Fibroblast of the aortic adventitia (primary cell): Measurements from ENCODE around the gene RBM23. TPM values are rescaled to one million over a fixed set of nuclear protein-coding genes. Genes with fewer than 3 reads are reported as not detected.
"Not testable (repeated sequence)": the region's sequence is repeated elsewhere in the genome, so short reads cannot be mapped to it uniquely, and the experiment has no call there.

Source experiments
- DNase-seq: peaks from one replicate; pipeline ENCODE4 v3.0.0-alpha.2; 2010; ENCODE audit warnings: low read depth
- H3K4me3 ChIP-seq: 2 replicates; pipeline ENCODE4 v1.5.1; 2011; ENCODE audit warnings: low read depth, mild to moderate bottlenecking, control low read depth, low read length, moderate library complexity
- total RNA-seq: library from RNA; depleted of rRNA; stranded (reverse); fragments of >200 nt; gene quantifications from 2 replicates; pipeline ENCODE4 v1.2.3, GENCODE V29; 2012; ENCODE audit warnings: low replicate concordance
- TF ChIP-seq, protein P1 (sequence below): IDR thresholded peaks from 2 replicates; pipeline ENCODE4 v1.5.1; 2011; ENCODE audit warnings: mild to moderate bottlenecking, low read length, control low read depth, inconsistent platforms; ENCODE audit not compliant: insufficient read depth

Gene RBM23
- total RNA-seq, result 48.7 and 101 TPM in 2 replicates

DNA sequence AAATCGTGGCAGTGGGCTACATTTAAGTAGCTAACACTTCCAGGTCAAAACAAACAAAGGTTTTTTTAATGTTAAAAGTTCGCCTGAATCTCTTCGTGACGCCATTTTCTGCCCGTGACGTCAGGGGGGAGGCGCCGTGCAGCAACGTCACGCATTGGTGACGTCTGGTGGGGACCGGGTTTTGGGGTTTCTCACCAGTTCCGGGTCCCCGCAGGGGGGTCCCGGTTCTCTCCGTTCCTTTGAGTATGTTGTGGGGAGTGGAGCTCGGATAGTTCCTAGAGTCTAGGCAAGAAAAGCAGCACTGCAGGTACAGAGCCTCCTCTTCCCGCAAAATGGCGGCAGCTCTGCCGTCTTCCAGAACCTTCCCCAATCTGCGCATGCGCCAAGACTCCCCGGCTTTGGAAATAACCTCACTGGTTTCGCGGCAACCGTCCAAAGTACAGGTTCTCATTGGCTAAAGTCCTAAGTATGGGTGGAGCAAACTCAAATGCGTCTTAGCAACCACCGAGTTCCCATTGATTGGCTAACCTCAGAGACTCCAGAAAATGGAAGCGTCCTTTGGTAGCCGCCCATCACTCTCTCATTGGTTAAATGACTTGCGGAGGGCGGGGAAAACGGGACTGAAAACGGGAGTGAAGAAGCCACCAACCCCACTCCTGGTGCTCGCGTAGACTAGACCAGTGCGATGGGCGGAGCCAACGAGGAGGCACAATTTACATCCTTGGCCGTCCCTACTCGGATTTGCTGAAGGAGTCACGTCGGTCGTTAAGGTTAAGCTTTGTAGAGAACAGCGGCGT is at the start of gene RBM23:
Gene RBM23, minus strand, starts transcription at position 346 of the 797 bp plus-strand sequence.
- peak within 1 kb of the TSS; percentile 96 for H3K4me3 ChIP-seq
- TF ChIP-seq, protein P1, sequence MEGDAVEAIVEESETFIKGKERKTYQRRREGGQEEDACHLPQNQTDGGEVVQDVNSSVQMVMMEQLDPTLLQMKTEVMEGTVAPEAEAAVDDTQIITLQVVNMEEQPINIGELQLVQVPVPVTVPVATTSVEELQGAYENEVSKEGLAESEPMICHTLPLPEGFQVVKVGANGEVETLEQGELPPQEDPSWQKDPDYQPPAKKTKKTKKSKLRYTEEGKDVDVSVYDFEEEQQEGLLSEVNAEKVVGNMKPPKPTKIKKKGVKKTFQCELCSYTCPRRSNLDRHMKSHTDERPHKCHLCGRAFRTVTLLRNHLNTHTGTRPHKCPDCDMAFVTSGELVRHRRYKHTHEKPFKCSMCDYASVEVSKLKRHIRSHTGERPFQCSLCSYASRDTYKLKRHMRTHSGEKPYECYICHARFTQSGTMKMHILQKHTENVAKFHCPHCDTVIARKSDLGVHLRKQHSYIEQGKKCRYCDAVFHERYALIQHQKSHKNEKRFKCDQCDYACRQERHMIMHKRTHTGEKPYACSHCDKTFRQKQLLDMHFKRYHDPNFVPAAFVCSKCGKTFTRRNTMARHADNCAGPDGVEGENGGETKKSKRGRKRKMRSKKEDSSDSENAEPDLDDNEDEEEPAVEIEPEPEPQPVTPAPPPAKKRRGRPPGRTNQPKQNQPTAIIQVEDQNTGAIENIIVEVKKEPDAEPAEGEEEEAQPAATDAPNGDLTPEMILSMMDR, result no peak
- DNase-seq, result peak; percentile 100

DNA sequence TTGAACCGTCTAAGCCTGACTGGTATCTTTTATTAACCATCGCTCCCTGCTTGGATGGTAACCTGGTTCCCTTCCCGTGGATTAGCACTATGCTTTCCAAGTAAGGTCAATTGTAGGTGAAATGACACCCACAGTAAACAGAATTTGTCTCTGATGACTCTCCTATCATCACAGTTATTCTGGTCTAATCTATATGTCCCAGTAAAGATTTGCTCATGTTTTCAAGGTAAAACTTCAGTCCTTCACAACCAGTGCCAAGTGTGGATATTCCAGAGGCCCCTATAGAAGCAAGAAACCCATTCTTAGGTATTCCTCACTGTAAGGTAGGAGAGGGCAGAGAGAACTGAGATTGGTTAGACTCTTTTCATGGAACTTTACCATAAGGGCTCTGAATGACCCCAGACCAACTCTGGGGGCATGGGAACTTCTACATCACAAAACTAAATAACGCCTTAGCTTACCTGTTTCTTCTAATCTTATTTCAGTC is 47.9 kb upstream of the RBM23 start:
- TF ChIP-seq, protein P1, result no peak
- DNase-seq, result no peak
- no peak overlapping the region for H3K4me3 ChIP-seq

DNA sequence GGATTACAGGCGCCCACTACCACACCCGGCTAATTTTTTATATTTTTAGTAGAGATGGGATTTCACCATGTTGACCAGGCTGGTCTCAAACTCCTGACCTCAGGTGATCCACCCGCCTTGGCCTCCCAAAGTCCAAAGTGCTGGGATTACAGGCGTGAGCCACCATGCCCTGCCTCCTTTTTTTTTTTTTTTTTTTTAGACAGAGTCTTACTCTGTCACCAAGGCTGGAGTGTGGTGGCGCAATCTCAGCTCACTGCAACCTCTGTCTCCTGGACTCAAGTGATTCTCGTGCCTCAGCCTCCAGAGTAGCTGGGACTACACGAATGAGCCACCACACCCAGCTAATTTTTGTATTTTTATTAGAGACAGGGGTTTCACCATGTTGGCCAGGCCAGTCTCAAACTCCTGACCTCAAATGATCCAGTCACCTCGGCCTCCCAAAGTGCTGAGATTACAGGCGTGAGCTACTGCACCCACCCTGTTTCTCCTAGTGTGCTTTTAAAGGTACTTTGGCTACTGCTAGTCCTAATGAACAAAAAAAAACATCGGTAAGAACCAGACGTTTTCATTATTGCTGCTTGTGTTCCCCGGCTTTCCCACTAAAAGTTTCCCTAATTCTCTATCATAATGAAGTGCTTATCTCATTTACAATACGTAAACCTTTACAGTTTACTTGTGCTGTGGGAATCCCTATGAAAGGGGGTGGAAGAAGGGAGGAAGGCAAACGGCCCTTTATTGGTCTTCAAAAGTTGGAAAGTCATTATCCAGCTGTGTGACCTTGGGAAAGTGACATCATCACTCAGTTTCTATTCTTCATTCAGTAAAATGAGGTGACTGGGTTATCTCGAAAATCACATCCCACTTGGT is 47.2 kb upstream of the RBM23 start:
- DNase-seq, result not testable (repeated sequence)

DNA sequence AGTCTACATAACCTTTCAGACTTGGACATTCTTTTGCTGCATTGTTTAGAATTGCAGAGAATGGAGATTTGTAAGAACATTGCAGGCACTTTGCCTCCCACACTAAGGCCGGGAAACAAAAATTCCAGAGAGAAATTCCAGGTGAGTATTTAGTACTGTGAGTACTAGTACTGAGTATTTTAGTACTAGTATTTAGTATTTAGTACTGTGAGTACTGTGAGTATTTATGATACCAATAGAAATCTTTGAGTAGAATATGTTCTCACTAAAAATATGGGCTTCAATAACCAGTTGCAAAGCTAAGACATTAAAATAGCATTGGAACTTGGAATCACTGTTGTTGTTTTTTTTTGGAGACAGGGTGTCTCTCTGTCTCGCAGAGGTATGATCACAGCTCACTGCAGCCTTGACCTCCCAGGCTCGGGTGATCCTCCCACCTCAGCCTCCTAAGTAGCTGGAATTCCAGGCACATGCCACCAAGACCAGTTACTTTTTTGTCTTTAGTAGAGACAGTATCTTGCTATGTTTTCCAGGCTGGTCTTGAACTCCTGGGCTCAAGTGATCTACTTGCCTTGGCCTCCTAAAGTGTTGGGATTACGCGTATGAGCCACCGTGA is 43.2 kb upstream of the RBM23 start:
- no peak overlapping the region for H3K4me3 ChIP-seq
- TF ChIP-seq, protein P1, result no peak

More for the DNA sequence above, 47.2 kb upstream of the RBM23 start:
- H3K4me3 ChIP-seq, result not testable (repeated sequence)

DNA sequence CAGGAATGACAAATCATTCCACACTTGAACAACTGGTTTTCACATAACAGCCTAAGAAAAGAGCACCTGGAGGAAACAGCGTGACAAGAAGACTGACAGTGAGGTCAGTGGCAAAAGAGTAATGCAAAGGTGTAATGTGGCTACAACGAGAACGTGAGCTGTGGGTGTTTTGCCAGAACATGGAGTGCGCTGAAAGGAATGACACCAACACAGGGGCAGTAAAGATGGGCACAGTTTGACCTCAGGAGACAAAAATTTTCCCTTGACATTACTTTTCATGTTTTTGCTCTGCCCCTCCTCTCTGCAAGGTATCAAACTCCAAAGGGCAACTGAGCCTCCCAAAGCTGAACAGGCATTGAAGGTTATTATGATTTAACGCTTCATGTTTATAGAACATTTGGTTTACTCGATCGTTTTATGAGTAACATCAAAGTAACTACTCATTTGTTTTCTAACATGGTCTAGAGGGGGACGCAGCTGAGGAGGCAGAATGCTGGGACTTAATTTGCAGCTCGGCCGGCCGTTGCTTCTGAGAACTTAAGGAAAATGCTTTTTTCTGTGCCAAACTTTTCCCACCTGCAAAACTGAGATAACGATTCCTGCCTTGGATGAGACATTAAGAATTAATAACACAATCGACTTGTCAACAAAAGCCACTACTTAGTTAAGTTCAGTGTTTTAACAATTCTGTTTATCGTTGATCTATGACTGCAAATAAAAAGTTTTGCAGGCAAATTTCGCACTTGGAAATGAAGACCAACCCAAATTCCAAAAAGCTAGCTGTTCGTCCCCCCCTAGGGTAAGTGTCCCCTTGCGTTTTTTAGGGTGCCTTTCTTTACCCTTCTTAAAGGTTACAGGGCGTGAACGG is 37.0 kb upstream of the RBM23 start:
- TF ChIP-seq, protein P1, result no peak
- DNase-seq, result no peak

More for the DNA sequence above, 43.2 kb upstream of the RBM23 start:
- no peak for DNase-seq

DNA sequence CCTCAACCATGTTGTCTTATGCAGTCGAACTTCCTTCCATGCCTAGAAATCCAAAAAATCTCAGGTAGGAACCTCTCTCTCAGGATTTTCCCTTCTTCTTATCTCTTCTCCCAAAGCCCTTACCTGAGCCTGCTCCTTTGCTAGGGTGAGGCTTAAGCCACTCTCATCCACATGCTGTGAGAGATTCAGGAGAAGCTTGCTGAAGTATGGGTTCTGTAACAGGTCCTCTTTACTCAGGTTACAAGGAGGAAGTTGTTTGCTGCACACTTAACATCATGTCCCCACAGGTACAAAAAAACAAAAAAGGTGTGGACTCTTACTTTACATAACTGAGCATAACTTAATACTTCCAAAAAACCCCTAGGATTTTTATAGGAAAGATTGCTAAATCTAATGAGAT is 33.5 kb upstream of the RBM23 start:
- TF ChIP-seq, protein P1, result no peak
- H3K4me3 ChIP-seq, result no peak overlapping the region
- DNase-seq, result no peak

More for the DNA sequence above, 37.0 kb upstream of the RBM23 start:
- H3K4me3 ChIP-seq, result peak overlapping the region; percentile 73

DNA sequence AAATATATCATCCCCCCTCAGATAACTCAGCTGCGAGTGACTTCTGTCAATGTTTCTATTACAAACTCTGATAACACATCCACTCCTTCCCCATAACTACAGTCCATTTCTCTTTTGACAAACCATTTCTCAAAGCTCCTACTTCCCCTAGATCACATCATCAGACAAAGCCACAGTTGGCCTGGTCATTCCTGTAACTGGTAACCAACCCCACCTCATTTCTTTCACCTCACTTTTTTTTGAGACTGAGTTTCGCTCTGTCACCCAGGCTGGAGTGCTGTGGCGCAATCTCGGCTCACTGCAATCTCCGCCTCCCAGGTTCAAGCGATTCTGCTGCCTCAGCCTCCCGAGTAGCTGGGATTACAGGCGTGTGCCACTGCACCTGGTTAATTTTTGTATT is 32.8 kb upstream of the RBM23 start:
- DNase-seq, H3K4me3 ChIP-seq: not testable (repeated sequence)
